K562 (cell line): ENCODE data around the gene CCR7. TPM values are rescaled to one million over a fixed set of nuclear protein-coding genes. Genes with fewer than 3 reads are reported as not detected.

ENCODE experiments used
- CBFA2T2 ChIP-seq: fragments of 450-650 bp; conservative IDR thresholded peaks from 2 replicates; pipeline ENCODE4 v1.6.1; 2017; ENCODE audit warnings: mild to moderate bottlenecking
- FOXP1 ChIP-seq: sonication (generic); formaldehyde crosslinking; IDR thresholded peaks from 2 replicates; pipeline ENCODE4 v1.8.0; 2022; ENCODE audit warnings: mild to moderate bottlenecking, missing genetic modification reagents
- HIVEP1 ChIP-seq: fragments of 250-450 bp; sonication (Bioruptor Pico); IDR thresholded peaks from 2 replicates; pipeline ENCODE4 v1.4.0; 2020; ENCODE audit warnings: mild to moderate bottlenecking
- JUNB ChIP-seq: fragments of 450-650 bp; formaldehyde crosslinking; conservative IDR thresholded peaks from 2 replicates; pipeline ENCODE4 v1.4.0; 2020; ENCODE audit warnings: mild to moderate bottlenecking
- LARP7 ChIP-seq: fragments of 450-650 bp; IDR thresholded peaks from 2 replicates; pipeline ENCODE4 v1.6.1; 2016
- MLX ChIP-seq, 2 experiments: fragments of 450-650 bp in 1 of 2; sonication (generic) in 1 of 2; formaldehyde crosslinking; conservative IDR thresholded peaks; 2 replicates each; pipeline versions ENCODE4 v1.4.0 to v1.8.1; 2020 to 2022; ENCODE audit warnings: mild to moderate bottlenecking in 1 of 2, missing genetic modification reagents in 1 of 2
- MYC ChIP-seq, 2 experiments: fragments of 250-450 bp in 1 of 2; sonication (Bioruptor Pico) in 1 of 2; IDR thresholded peaks; 2 replicates each; pipeline versions ENCODE4 v1.5.1 to v1.6.1; 2012 to 2021; ENCODE audit warnings: low read depth in 2 of 2, borderline replicate concordance in 1 of 2, improper control_type of control experiment in 1 of 2, low read length in 1 of 2, mild to moderate bottlenecking in 1 of 2, moderate library complexity in 1 of 2
- NCOA4 ChIP-seq: fragments of 450-650 bp; IDR thresholded peaks from 2 replicates; pipeline ENCODE4 v1.6.1; 2018; ENCODE audit warnings: mild to moderate bottlenecking; ENCODE audit not compliant: partially characterized antibody
- PPARD ChIP-seq: fragments of 250-450 bp; sonication (Bioruptor Pico); IDR thresholded peaks from 2 replicates; pipeline ENCODE4 v1.8.0; 2022; ENCODE audit warnings: inconsistent platforms, mild to moderate bottlenecking, moderate library complexity
- TAF15 ChIP-seq: fragments of 200-400 bp; formaldehyde crosslinking; IDR thresholded peaks from 2 replicates; pipeline ENCODE4 v1.6.1; 2017; ENCODE audit warnings: mild to moderate bottlenecking, low read depth, low read length, moderate library complexity
- ZBTB17 ChIP-seq: fragments of 450-650 bp; formaldehyde crosslinking; IDR thresholded peaks from 2 replicates; pipeline ENCODE4 v1.4.0; 2020; ENCODE audit warnings: mild to moderate bottlenecking
- ZNF174 ChIP-seq: fragments of 250-450 bp; sonication (Bioruptor Pico); IDR thresholded peaks from 2 replicates; pipeline ENCODE4 v1.4.0; 2020; ENCODE audit warnings: mild to moderate bottlenecking
- ZNF23 ChIP-seq: fragments of 250-450 bp; sonication (Bioruptor Pico); IDR thresholded peaks from 2 replicates; pipeline ENCODE4 v1.4.0; 2020; ENCODE audit warnings: mild to moderate bottlenecking
- ZNF76 ChIP-seq: fragments of 250-450 bp; sonication (Bioruptor Pico); IDR thresholded peaks from 2 replicates; pipeline ENCODE4 v1.4.0; 2020; ENCODE audit warnings: mild to moderate bottlenecking, moderate library complexity, borderline replicate concordance
- polyA plus RNA-seq, 8 experiments: library from polyadenylated mRNA; depleted of rRNA in 4 of 8; stranded (reverse) in 5 of 8; unstranded in 3 of 8; fragments of >200 nt; fragmentation: Nextera tagmentation in 2 of 8; fragmentation: Illumina TruSeq in 1 of 8; extraction: Ambion mirVana in 2 of 8; extraction: Trizol in 1 of 8; gene quantifications; 2 replicates each; pipeline versions ENCODE4 v1.2.1 to v1.2.3, GENCODE V29; 2011 to 2014; ENCODE audit warnings: inconsistent platforms in 1 of 8, missing spikeins in 1 of 8
- total RNA-seq, 7 experiments: library from RNA; depleted of rRNA in 6 of 7; stranded (reverse); fragments of >200 nt in 6 of 7; fragmentation: Illumina TruSeq in 2 of 7; extraction: Trizol in 2 of 7; gene quantifications; 2 replicates each; pipeline versions ENCODE4 v1.2.1 to v1.2.3, GENCODE V29; 2011 to 2021; ENCODE audit warnings: low replicate concordance in 1 of 7
- TF ChIP-seq, protein P1 (sequence below): fragments of 450-650 bp; IDR thresholded peaks from 2 replicates; pipeline ENCODE4 v1.6.1; 2017; ENCODE audit warnings: antibody characterized with exemption, mild to moderate bottlenecking
- TF ChIP-seq, protein P2 (sequence below): conservative IDR thresholded peaks from 2 replicates; pipeline ENCODE4 v1.6.1; 2011; ENCODE audit warnings: low read depth, mild to moderate bottlenecking, low read length; ENCODE audit not compliant: control insufficient read depth
- TF ChIP-seq, protein P3 (sequence below), 2 experiments: fragments of 200-800 bp in 1 of 2; sonication (Bioruptor generic) in 1 of 2; sonication (generic) in 1 of 2; formaldehyde crosslinking in 1 of 2; IDR thresholded peaks in 1 of 2; conservative IDR thresholded peaks in 1 of 2; 2 replicates each; pipeline versions ENCODE4 v1.5.0 to v1.6.1; 2016 to 2020; ENCODE audit warnings: missing compliant biosample characterization in 1 of 2, missing genetic modification characterization in 1 of 2, missing genetic modification reagents in 1 of 2
- TF ChIP-seq, protein P4 (sequence below): fragments of 450-650 bp; formaldehyde crosslinking; IDR thresholded peaks from 2 replicates; pipeline ENCODE4 v1.4.0; 2020; ENCODE audit warnings: mild to moderate bottlenecking

Gene CCR7
- total and polyA plus RNA-seq, 9 of the 15 experiments (the other 6 are each of a cell fraction or from before 2014, with no cell fraction given), result 0.14 to 1.4 (median 0.56) TPM

DNA sequence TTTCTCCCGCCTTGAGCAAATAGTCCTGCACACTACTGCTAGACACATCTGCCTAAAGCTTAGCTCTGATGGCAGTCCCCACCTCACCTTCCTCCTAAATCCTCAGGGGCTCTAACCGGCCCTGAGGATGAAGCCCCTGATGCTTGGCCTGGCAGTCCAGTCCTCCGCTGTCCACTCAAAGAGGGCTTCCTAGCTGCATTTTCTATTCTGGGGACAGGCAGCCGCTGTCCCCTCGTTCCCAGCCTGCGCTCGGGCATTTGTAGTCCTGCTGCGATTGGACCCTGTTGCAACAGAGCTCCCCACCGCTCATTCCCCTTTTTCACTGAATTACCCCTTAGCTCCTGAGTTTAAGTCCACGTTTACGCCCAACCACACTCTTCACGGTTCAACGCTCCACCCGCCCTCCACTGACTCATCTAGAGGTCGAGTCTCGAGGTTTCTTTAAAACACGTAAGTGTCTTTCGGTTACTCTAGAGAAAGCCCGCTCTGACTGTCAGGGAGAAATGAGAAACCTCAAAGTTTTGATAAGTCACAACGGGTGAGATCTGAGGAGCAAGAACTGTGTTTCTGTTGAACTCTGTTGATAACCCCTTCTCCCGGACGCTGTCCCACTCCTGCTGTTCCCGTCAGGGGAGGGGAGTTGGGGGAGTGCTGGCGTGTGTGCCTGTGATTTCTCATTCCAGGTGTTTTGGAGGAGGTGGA lies 4.5 kb downstream of the CCR7 start (continued):
- TF ChIP-seq, protein P1, sequence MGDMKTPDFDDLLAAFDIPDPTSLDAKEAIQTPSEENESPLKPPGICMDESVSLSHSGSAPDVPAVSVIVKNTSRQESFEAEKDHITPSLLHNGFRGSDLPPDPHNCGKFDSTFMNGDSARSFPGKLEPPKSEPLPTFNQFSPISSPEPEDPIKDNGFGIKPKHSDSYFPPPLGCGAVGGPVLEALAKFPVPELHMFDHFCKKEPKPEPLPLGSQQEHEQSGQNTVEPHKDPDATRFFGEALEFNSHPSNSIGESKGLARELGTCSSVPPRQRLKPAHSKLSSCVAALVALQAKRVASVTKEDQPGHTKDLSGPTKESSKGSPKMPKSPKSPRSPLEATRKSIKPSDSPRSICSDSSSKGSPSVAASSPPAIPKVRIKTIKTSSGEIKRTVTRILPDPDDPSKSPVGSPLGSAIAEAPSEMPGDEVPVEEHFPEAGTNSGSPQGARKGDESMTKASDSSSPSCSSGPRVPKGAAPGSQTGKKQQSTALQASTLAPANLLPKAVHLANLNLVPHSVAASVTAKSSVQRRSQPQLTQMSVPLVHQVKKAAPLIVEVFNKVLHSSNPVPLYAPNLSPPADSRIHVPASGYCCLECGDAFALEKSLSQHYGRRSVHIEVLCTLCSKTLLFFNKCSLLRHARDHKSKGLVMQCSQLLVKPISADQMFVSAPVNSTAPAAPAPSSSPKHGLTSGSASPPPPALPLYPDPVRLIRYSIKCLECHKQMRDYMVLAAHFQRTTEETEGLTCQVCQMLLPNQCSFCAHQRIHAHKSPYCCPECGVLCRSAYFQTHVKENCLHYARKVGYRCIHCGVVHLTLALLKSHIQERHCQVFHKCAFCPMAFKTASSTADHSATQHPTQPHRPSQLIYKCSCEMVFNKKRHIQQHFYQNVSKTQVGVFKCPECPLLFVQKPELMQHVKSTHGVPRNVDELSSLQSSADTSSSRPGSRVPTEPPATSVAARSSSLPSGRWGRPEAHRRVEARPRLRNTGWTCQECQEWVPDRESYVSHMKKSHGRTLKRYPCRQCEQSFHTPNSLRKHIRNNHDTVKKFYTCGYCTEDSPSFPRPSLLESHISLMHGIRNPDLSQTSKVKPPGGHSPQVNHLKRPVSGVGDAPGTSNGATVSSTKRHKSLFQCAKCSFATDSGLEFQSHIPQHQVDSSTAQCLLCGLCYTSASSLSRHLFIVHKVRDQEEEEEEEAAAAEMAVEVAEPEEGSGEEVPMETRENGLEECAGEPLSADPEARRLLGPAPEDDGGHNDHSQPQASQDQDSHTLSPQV, result no peak
- TF ChIP-seq, protein P2, sequence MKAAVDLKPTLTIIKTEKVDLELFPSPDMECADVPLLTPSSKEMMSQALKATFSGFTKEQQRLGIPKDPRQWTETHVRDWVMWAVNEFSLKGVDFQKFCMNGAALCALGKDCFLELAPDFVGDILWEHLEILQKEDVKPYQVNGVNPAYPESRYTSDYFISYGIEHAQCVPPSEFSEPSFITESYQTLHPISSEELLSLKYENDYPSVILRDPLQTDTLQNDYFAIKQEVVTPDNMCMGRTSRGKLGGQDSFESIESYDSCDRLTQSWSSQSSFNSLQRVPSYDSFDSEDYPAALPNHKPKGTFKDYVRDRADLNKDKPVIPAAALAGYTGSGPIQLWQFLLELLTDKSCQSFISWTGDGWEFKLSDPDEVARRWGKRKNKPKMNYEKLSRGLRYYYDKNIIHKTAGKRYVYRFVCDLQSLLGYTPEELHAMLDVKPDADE, result no peak
- TF ChIP-seq ZNF23 (CRISPR knock-in tag), result no peak
- TF ChIP-seq ZNF76 (CRISPR knock-in tag), result 0 out of 2 replicates have a peak, but pooled peaks have one; percentile 4
- no peak for TF ChIP-seq HIVEP1 (CRISPR knock-in tag)
- TF ChIP-seq MYC (IDR thresholded peaks at IDR 0.05; ENCODE audit: low read depth, low read length), result peak; percentile 9; the same call in 1 of the 2 replicates
- peak; percentile 68; the same call in 1 of the 2 replicates for TF ChIP-seq MYC (CRISPR knock-in tag; IDR thresholded peaks at IDR 0.05; ENCODE audit: borderline replicate concordance, low read depth)
- TF ChIP-seq, protein P3, sequence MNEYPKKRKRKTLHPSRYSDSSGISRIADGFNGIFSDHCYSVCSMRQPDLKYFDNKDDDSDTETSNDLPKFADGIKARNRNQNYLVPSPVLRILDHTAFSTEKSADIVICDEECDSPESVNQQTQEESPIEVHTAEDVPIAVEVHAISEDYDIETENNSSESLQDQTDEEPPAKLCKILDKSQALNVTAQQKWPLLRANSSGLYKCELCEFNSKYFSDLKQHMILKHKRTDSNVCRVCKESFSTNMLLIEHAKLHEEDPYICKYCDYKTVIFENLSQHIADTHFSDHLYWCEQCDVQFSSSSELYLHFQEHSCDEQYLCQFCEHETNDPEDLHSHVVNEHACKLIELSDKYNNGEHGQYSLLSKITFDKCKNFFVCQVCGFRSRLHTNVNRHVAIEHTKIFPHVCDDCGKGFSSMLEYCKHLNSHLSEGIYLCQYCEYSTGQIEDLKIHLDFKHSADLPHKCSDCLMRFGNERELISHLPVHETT (CRISPR knock-in tag; conservative IDR thresholded peaks at IDR 0.05 in 1 of 2, IDR thresholded peaks at IDR 0.05 in 1 of 2), result no peak
- no peak for TF ChIP-seq MLX (CRISPR knock-in tag; conservative IDR thresholded peaks at IDR 0.05)
- TF ChIP-seq NCOA4, result no peak
- TF ChIP-seq PPARD (CRISPR knock-in tag), result no peak
- TF ChIP-seq FOXP1 (CRISPR knock-in tag), result no peak
- peak; percentile 46; the same call in 1 of the 2 replicates for TF ChIP-seq CBFA2T2
- TF ChIP-seq, protein P4, sequence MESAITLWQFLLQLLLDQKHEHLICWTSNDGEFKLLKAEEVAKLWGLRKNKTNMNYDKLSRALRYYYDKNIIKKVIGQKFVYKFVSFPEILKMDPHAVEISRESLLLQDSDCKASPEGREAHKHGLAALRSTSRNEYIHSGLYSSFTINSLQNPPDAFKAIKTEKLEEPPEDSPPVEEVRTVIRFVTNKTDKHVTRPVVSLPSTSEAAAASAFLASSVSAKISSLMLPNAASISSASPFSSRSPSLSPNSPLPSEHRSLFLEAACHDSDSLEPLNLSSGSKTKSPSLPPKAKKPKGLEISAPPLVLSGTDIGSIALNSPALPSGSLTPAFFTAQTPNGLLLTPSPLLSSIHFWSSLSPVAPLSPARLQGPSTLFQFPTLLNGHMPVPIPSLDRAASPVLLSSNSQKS (CRISPR knock-in tag), result no peak
- TF ChIP-seq ZNF174 (CRISPR knock-in tag), result no peak
- no peak for TF ChIP-seq JUNB (CRISPR knock-in tag)
- no peak for TF ChIP-seq TAF15
- TF ChIP-seq ZBTB17 (CRISPR knock-in tag), result no peak
- no peak for TF ChIP-seq LARP7
